Measurements from ENCODE around the gene UBE2G1. TPM values are rescaled to one million over a fixed set of nuclear protein-coding genes. Genes with fewer than 3 reads are reported as not detected.

Gene UBE2G1
- total and polyA plus RNA-seq, 2 of the 13 experiments (the other 11 are each of a cell fraction or from before 2014, with no cell fraction given) = 27.9 to 42.6 TPM

GRCh38 chr17:4317610-4318009 lies 48.9 kb downstream of the UBE2G1 start (continued):
- no peak for TF ChIP-seq GZF1 (CRISPR knock-in tag; IDR thresholded peaks at IDR 0.05)
- TF ChIP-seq ZSCAN25 (CRISPR knock-in tag; IDR thresholded peaks at IDR 0.05) = no peak
- no peak for TF ChIP-seq PPARG (CRISPR knock-in tag; conservative IDR thresholded peaks at IDR 0.05)
- TF ChIP-seq TSC22D2 (CRISPR knock-in tag; IDR thresholded peaks at IDR 0.05; ENCODE audit: borderline replicate concordance) = no peak
- no peak for TF ChIP-seq ZNF317 (CRISPR knock-in tag; IDR thresholded peaks at IDR 0.05)
- TF ChIP-seq LBX2 (CRISPR knock-in tag; IDR thresholded peaks at IDR 0.05; ENCODE audit: borderline replicate concordance) = no peak
- TF ChIP-seq ZSCAN12 (CRISPR knock-in tag; IDR thresholded peaks at IDR 0.05) = no peak
- no peak for TF ChIP-seq PRDM15 (CRISPR knock-in tag; IDR thresholded peaks at IDR 0.05)
- no peak for TF ChIP-seq NFYC (CRISPR knock-in tag; IDR thresholded peaks at IDR 0.05)
- TF ChIP-seq HES4 (CRISPR knock-in tag; IDR thresholded peaks at IDR 0.05; ENCODE audit: borderline replicate concordance) = no peak
- TF ChIP-seq ARID2 (CRISPR knock-in tag; IDR thresholded peaks at IDR 0.05; ENCODE audit: borderline replicate concordance) = no peak

Data from HepG2 (cell line).